Mucosa of descending colon (tissue), 3 donors: ENCODE measurements around the gene RAB30. TPM values are rescaled to one million over a fixed set of nuclear protein-coding genes. Genes with fewer than 3 reads are reported as not detected.

Experiments
- ATAC-seq: fragments of 200-7000 bp; cut with Tn5 transposase; one replicate; pipeline ENCODE4 v1.9.1; 2020; ENCODE audit warnings: mild to moderate bottlenecking, moderate library complexity
- DNase-seq, 3 donors: peaks; one replicate each; pipeline ENCODE4 v3.0.0-alpha.2; 2020
- H3K36me3 ChIP-seq: fragments of 200-600 bp; one replicate; pipeline ENCODE4 v1.8.0; 2021; ENCODE audit warnings: low read depth, mild to moderate bottlenecking
- H3K4me1 ChIP-seq: fragments of 200-600 bp; one replicate; pipeline ENCODE4 v1.8.0; 2021; ENCODE audit warnings: low read depth, mild to moderate bottlenecking
- H3K4me3 ChIP-seq: fragments of 200-600 bp; one replicate; pipeline ENCODE4 v1.8.0; 2021; ENCODE audit warnings: mild to moderate bottlenecking
- H3K9me3 ChIP-seq: fragments of 200-600 bp; one replicate; pipeline ENCODE4 v1.8.0; 2021; ENCODE audit warnings: mild to moderate bottlenecking
- CTCF ChIP-seq: fragments of 200-600 bp; IDR thresholded peaks from one replicate; pipeline ENCODE4 v1.8.0; 2022; ENCODE audit warnings: antibody characterized with exemption, mild to moderate bottlenecking
- intact Hi-C, 2 donors: fragments of 100-400 bp; cut with DNase I in 1 of 2; cut with micrococcal nuclease in 1 of 2; formaldehyde crosslinking; loops; one replicate each; pipeline versions ENCODE4 v1.11.0 to v1.11.1; 2022; cut with DNase I, micrococcal nuclease
- long read RNA-seq, 2 donors: library from polyadenylated mRNA; unstranded; transcript quantifications; one replicate each; pipeline ENCODE4 v2.0.0, GENCODE V29; 2019 to 2021
- total RNA-seq, 3 donors: library from RNA; stranded (reverse); fragmentation: NEBNext Ultra II Directional in 2 of 3; extraction: Animal tissue kit (Norgen Biotek cat#: 25700) in 2 of 3; gene quantifications; one replicate each; pipeline versions ENCODE4 v1.2.1 to v1.2.4, GENCODE V29; 2021 to 2023
- donor health status: DM: no; HTN: no; CAD: no; lungs with moderate emphysema.
- donor health status: DM: no; HTN: no; CAD: no.
- donor health status: DM: no; HTN: yes; CAD: no.

The RAB30 gene
- 10 to 100 TPM; 16.2 to 30.7 (median 19.1) TPM for total RNA-seq
- long read RNA-seq, donor 1, full-length matches to known transcripts, result 10 of 13 reads
- long read RNA-seq, donor 1, partial matches to known transcripts, result 0 of 13 reads
- long read RNA-seq, donor 1, other reads (novel, unspliced or antisense), result 3 of 13 reads
- long read RNA-seq, donor 2, partial matches to known transcripts, result 0 of 6 reads
- long read RNA-seq, donor 2, other reads (novel, unspliced or antisense), result 2 of 6 reads

- intact Hi-C loops, result loop anchor here in 1 of 2 donors (10.0 kb wide), 1 partner anchor 167 kb away; the partner anchor contains the start of genes DDIAS and PRCP
- H3K4me1 ChIP-seq, result peaks cover 14% of the 10 kb centered on the region
- ATAC-seq, result peak; percentile 98
Measured at GRCh38 chr11:83071567-83072349, at the start of gene RAB30. RAB30 (minus strand) TSS chr11:83071897; CDS start chr11:82997316, 74,581 bp downstream.

DNA sequence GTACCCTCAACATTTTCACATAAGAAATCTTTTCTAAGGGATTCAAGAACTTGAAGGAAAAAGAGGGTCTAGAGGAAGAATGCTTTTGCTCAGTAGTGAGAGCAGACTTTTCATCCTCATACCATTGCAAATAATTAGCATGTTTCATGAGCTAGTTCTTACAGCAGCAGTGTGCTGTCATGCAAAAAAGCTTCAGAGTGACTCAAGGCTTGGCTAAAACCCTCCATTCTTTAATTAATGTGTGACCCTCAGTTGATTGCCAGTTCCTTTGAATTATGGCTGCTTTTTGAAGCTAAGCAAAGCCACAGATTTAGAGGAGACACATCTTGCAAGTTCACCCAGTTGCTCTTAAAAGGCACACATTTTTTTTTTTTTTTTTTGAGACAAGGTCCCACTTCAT lies 48.6 kb upstream of the RAB30 start:
- Histone ChIP-seq H3K9me3 (no peaks in the 10 kb centered on the region), H3K4me3 (no peak overlapping the region), H3K36me3 (no peaks in the 10 kb centered on the region), H3K4me1 (no peaks in the 10 kb centered on the region)
- ATAC-seq (no peak), DNase-seq (no peak)
- no peak for TF ChIP-seq CTCF
- intact Hi-C loops, result no loop called here

More at GRCh38 chr11:83071567-83072349, at the start of gene RAB30:
- Histone ChIP-seq H3K36me3 (peaks cover 4% of the 10 kb centered on the region), H3K9me3 (no peaks in the 10 kb centered on the region), H3K4me3 (peak within 1 kb of the TSS; percentile 70)
- peak; percentile 90 to 98 (median 96) for DNase-seq
- no peak for TF ChIP-seq CTCF

- no peak for TF ChIP-seq CTCF
- Histone ChIP-seq H3K4me3 (no peak overlapping the region), H3K36me3 (no peaks in the 10 kb centered on the region), H3K9me3 (no peaks in the 10 kb centered on the region), H3K4me1 (no peaks in the 10 kb centered on the region)
- intact Hi-C loops, result no loop called here
- DNase-seq (no peak), ATAC-seq (no peak)
Measured at GRCh38 chr11:83119216-83119615, 47.5 kb upstream of the RAB30 start.

- Histone ChIP-seq H3K36me3 (no peaks in the 10 kb centered on the region), H3K4me1 (no peaks in the 10 kb centered on the region), H3K9me3 (no peaks in the 10 kb centered on the region), H3K4me3 (no peak overlapping the region)
- ATAC-seq, result no peak
- DNase-seq, result no peak
- intact Hi-C loops, result no loop called here
- TF ChIP-seq CTCF, result no peak
Measured at GRCh38 chr11:83118814-83119213, 47.1 kb upstream of the RAB30 start.

DNA sequence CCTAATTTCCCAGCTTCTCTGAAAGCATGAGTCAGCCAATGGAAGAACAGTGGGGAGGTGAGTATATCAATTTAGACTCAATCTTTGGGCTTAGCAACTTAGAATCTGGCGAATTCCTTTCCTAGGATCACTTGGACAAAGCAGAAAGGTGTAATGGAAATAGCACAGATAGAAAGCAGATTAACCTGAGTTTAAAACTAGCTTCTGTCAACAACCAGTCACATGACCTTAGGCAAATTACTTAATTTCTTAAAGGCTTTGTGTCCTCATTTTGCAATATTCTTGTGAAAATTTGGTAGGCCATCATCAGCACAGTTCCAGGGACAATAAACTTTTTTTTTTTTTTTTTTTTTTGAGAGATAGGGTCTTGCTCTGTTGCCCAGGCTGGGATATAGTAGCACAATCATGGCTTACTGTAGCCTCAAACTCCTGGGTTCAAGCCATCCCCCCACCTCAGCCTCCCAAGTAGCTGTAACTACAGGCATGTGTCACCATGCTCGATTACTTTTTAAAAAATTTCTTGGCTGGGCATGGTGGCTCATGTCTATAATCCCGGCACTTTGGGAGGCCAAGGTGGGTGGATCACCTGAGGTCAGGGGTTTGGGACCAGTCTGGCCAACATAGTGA lies 44.4 kb upstream of the RAB30 start:
- ATAC-seq, result no peak
- no peaks in the 10 kb centered on the region for H3K4me1 ChIP-seq
- H3K36me3 ChIP-seq, result no peaks in the 10 kb centered on the region
- TF ChIP-seq CTCF, result no peak
- no peaks in the 10 kb centered on the region for H3K9me3 ChIP-seq
- no peak overlapping the region for H3K4me3 ChIP-seq
- intact Hi-C loops, result no loop called here
- no peak for DNase-seq
